ENCODE results near the gene ZNRF1. TPM values are rescaled to one million over a fixed set of nuclear protein-coding genes. Genes with fewer than 3 reads are reported as not detected.
A peak's percentile ranks its signal among the peaks of the same experiment; 100 is the strongest.

Gene ZNRF1
- total and polyA plus RNA-seq, 2 of the 4 experiments (the other 2 are of a cell fraction): 8.2 to 20.7 TPM

DNA sequence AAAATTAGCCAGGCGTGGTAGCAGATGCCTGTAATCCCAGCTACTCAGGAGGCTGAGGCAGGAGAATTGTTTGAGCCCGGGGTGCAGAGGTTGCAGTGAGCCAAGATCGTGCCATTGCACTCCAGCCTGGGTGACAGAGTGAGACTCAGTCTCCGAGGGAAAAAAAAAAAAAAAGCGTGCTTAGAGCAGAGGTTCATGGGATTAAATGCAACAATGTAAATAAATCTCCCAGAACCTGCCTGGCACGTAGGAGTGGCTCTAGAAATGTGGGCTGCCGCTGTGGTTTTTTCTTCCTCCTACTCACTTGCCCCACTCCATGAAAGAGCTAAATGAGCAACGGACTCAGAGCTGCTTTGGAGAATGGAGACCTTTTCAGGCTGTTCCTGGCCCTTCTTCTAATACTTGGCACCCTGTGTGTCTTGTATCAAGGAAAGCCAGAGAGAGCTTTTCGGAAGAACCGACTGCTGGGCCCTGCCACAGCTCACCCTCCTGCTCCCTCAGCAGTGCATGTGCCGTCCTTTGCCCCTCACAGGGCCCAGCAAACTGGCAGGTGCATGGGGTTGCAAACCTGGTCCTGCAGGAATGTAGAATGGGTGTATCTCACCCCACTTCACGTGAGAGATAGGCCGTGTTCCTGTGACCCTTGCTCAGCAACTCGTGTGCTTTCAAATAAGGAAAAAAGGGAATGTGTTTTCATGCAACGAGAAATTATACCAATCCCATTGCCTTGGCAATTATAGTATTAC is 65.8 kb downstream of the ZNRF1 start:
- peaks cover 3% of the 10 kb centered on the region; the same call in 1 of the 2 replicates for H3K9me3 ChIP-seq (ENCODE audit: control insufficient read depth, insufficient read depth, low read length)
- no peak overlapping the region for H3K4me3 ChIP-seq (ENCODE audit: insufficient read depth, low read depth, low read length)
- no peaks in the 10 kb centered on the region for H3K27me3 ChIP-seq (ENCODE audit: control insufficient read depth, insufficient read depth, low read length)
- peaks cover 27% of the 10 kb centered on the region for H4K20me1 ChIP-seq (ENCODE audit: insufficient read depth, low read length)
- peaks cover 36 to 62% of the 10 kb centered on the region in 2 experiments for H3K79me1 ChIP-seq (ENCODE audit: low read depth in 1 of 2, low read length in 2 of 2)
- H2BK120ac ChIP-seq (ENCODE audit: low read depth, low read length): no peak overlapping the region
- H4K91ac ChIP-seq (ENCODE audit: insufficient read depth, low read depth, low read length): no peak overlapping the region
- no peak overlapping the region for H2AK5ac ChIP-seq (ENCODE audit: low read depth, low read length)
- POLR2A ChIA-PET (ENCODE audit: unreplicated experiment): no interaction called here
- no peaks in the 10 kb centered on the region for H3K36me3 ChIP-seq (ENCODE audit: control insufficient read depth, insufficient read depth, low read length)
- no peak overlapping the region for H2AK9ac ChIP-seq (replicated peaks; ENCODE audit: low read depth, low read length, poor library complexity)
- no CpG with 5 or more reads among the region's 15 CpGs for WGBS, 2 experiments (ENCODE audit: extremely low coverage in 2 of 2, insufficient read length in 1 of 2)
- CTCF ChIA-PET: no interaction called here
- no peak for ATAC-seq (ENCODE audit: low read depth)
- no peak overlapping the region for H4K5ac ChIP-seq (ENCODE audit: low read depth, low read length)
- no peak overlapping the region for H3K14ac ChIP-seq (replicated peaks; ENCODE audit: low read depth, low read length)
- no TSS peak for BruUV-seq (replicated peaks)
- no peak overlapping the region for H2BK20ac ChIP-seq (ENCODE audit: low read depth, low read length)
- no peak overlapping the region for H2AFZ ChIP-seq (replicated peaks; ENCODE audit: low read length, poor library complexity)
- H3K4me2 ChIP-seq (ENCODE audit: low read depth, low read length): no peak overlapping the region
- no peak overlapping the region for H2BK5ac ChIP-seq (ENCODE audit: low read depth, low read length, poor library complexity, severe bottlenecking)
- intact Hi-C loops (cut with micrococcal nuclease) (no loop called here), in situ Hi-C loops (cut with MboI; ENCODE audit: low sequenced_read_pairs) (no loop called here), dilution Hi-C loops (cut with HindIII; ENCODE audit: low sequenced_read_pairs, unreplicated experiment) (no loop called here)
- no peak overlapping the region for H3K23ac ChIP-seq (ENCODE audit: low read depth, low read length)
- H2BK15ac ChIP-seq (ENCODE audit: low read depth, low read length): no peak overlapping the region
- H3K56ac ChIP-seq (ENCODE audit: extremely low read depth, insufficient read depth, low read length): no peak overlapping the region
- no peak overlapping the region for H4K8ac ChIP-seq (ENCODE audit: low read depth in 2 of 2, low read length in 2 of 2)
- peak; percentile 39 for DNase-seq
- no peak overlapping the region for H3K27ac ChIP-seq (ENCODE audit: insufficient read depth, low read length)
- no peak for TF ChIP-seq FOS (IDR thresholded peaks at IDR 0.05; ENCODE audit: low read depth, low read length)
- TF ChIP-seq SMC3 (IDR thresholded peaks at IDR 0.05; ENCODE audit: low read depth, low read length): no peak
- TF ChIP-seq, protein P1, sequence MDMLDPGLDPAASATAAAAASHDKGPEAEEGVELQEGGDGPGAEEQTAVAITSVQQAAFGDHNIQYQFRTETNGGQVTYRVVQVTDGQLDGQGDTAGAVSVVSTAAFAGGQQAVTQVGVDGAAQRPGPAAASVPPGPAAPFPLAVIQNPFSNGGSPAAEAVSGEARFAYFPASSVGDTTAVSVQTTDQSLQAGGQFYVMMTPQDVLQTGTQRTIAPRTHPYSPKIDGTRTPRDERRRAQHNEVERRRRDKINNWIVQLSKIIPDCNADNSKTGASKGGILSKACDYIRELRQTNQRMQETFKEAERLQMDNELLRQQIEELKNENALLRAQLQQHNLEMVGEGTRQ (IDR thresholded peaks at IDR 0.05; ENCODE audit: low read depth, low read length): no peak
- TF ChIP-seq RAD21 (IDR thresholded peaks at IDR 0.05; ENCODE audit: low read length): no peak
- no peak for TF ChIP-seq RCOR1 (IDR thresholded peaks at IDR 0.05; ENCODE audit: insufficient replicate concordance, low read length)
- TF ChIP-seq MAZ (IDR thresholded peaks at IDR 0.05; ENCODE audit: borderline replicate concordance, low read depth, low read length): no peak
- TF ChIP-seq NFE2L2 (IDR thresholded peaks at IDR 0.05; ENCODE audit: low read depth, low read length): no peak
- no peak for TF ChIP-seq POLR2A (IDR thresholded peaks at IDR 0.05; ENCODE audit: low read depth, low read length)
- TF ChIP-seq, protein P2, sequence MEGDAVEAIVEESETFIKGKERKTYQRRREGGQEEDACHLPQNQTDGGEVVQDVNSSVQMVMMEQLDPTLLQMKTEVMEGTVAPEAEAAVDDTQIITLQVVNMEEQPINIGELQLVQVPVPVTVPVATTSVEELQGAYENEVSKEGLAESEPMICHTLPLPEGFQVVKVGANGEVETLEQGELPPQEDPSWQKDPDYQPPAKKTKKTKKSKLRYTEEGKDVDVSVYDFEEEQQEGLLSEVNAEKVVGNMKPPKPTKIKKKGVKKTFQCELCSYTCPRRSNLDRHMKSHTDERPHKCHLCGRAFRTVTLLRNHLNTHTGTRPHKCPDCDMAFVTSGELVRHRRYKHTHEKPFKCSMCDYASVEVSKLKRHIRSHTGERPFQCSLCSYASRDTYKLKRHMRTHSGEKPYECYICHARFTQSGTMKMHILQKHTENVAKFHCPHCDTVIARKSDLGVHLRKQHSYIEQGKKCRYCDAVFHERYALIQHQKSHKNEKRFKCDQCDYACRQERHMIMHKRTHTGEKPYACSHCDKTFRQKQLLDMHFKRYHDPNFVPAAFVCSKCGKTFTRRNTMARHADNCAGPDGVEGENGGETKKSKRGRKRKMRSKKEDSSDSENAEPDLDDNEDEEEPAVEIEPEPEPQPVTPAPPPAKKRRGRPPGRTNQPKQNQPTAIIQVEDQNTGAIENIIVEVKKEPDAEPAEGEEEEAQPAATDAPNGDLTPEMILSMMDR (conservative IDR thresholded peaks at IDR 0.05; ENCODE audit: low read depth, low read length): no peak
- no peak for TF ChIP-seq CEBPB (IDR thresholded peaks at IDR 0.05; ENCODE audit: low read depth, low read length)
- TF ChIP-seq, protein P3, sequence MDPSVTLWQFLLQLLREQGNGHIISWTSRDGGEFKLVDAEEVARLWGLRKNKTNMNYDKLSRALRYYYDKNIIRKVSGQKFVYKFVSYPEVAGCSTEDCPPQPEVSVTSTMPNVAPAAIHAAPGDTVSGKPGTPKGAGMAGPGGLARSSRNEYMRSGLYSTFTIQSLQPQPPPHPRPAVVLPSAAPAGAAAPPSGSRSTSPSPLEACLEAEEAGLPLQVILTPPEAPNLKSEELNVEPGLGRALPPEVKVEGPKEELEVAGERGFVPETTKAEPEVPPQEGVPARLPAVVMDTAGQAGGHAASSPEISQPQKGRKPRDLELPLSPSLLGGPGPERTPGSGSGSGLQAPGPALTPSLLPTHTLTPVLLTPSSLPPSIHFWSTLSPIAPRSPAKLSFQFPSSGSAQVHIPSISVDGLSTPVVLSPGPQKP (IDR thresholded peaks at IDR 0.05; ENCODE audit: borderline replicate concordance, low read depth, low read length): no peak
- TF ChIP-seq RFX5 (IDR thresholded peaks at IDR 0.05; ENCODE audit: low read depth, low read length): no peak
- TF ChIP-seq BHLHE40 (IDR thresholded peaks at IDR 0.05; ENCODE audit: low read depth, low read length): no peak
- no peak for TF ChIP-seq CHD1 (IDR thresholded peaks at IDR 0.05; ENCODE audit: low read depth, low read length)
- no peak for TF ChIP-seq MAFK (IDR thresholded peaks at IDR 0.05; ENCODE audit: low read depth, low read length)
- H3K9me1 ChIP-seq (ENCODE audit: insufficient read depth, low read length): peaks cover 10% of the 10 kb centered on the region
- peaks cover 10% of the 10 kb centered on the region for H3K4me1 ChIP-seq (ENCODE audit: control insufficient read depth, insufficient read depth, low read length)
- H3K18ac ChIP-seq (ENCODE audit: low read depth, low read length): no peak overlapping the region
- H3K4ac ChIP-seq (ENCODE audit: low read depth, low read length): no peak overlapping the region
- H3K9ac ChIP-seq (ENCODE audit: low read depth, low read length): no peak overlapping the region
